Measurements from ENCODE around the gene HOXA3.

- TF ChIP-seq POLR2AphosphoS5 (IDR thresholded peaks at IDR 0.05) (no peak), CTCF (IDR thresholded peaks at IDR 0.05) (no peak), EP300 (IDR thresholded peaks at IDR 0.05) (no peak)
Observed at GRCh38 chr7:27151931-27152815, at the start of gene HOXA3.
